AG08396 (cell line): ENCODE data around the gene CELF1.

Source experiments
- DNase-seq: peaks from one replicate; pipeline ENCODE4 v3.0.0; 2012; ENCODE audit warnings: low spot score, mixed read lengths

CELF1 gene

GRCh38 chr11:47447906-47448305 lies 105.0 kb downstream of the CELF1 start:
- DNase-seq = no peak

GRCh38 chr11:47446833-47447232 lies 106.1 kb downstream of the CELF1 start:
- no peak for DNase-seq

GRCh38 chr11:47445840-47446239 lies 107.1 kb downstream of the CELF1 start:
- no peak for DNase-seq

DNA sequence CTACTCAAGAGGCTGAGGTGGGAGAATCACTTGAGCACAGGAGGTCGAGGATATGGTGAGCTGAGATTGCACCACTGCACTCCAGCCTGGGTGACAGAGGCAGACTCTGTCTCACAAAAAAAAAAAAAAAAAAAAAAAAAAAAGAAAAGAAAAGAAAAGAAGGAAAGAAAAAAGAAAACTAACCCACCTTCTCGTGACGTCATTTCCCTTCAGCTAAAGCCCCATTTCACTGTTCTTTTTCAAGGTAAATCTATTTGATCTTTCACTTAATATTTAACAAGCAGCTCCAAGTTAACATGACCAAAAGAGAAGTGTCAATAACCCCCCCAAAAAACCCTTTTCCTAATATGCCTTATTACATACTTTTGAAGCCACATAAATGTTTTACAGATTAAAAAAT lies 109.1 kb downstream of the CELF1 start:
- DNase-seq = no peak

GRCh38 chr11:47443028-47443700 lies 109.8 kb downstream of the CELF1 start:
- DNase-seq = no peak

DNA sequence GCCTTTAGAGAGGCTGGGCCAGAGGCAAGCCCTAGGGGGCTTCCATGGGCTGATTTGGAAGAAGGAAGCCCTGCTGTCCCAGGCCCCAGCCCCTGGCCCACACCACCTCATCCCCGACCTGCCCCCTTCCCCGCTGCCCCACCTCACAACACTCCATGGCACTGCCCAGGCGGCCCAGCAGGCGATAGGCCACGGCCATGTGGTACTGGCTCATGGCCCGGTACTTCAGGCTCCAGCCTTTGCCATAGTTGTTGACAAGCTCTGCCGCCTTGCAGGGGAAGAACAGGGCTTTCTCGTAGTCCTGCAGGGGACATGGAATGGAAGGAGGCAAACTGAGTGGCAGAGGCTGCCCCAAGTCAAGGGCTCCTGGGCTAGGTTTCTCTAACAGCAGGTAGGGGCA lies 110.4 kb downstream of the CELF1 start:
- no peak for DNase-seq

DNA sequence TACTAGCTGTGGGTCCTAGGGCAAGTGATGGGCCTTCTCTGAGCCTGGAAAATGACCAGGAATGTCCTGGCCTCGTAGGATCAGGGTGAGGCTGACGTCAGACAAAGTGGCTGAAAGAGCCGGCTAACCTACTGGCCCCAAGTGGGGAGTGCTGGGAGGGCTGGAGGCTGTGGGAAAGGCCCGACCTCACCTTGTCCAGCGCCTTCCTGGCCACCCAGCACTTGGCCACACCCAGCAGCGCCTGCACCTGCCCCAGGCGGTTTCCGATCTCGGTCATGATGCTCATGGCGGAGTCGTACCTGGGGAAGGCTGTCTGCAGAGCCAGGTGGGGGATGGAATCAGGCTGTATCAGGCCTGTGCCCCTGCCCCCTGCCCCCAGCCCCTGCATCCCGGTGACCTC lies 111.5 kb downstream of the CELF1 start:
- DNase-seq = no peak

DNA sequence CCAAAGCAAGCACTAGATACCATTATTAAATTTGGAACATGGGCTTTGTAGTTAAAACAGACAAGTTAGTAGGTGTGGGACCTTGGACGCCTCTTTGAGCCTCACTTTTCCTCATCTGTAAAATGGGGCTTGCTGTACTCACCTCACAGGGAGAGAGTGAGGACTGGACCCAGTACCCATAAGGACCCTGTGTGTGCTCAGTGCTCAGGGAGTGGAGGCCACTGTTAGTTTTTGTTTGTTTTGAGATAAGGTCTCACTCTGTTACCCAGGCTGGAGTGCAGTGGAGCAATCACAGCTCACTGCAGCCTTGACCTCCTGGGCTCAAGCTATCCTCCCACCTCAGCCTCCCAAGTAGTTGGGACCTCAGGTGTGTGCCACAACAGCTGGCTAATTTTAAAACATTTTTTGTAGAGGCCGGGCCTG lies 112.9 kb downstream of the CELF1 start:
- DNase-seq = no peak

- no peak for DNase-seq
Measured at GRCh38 chr11:47438721-47439120, 114.2 kb downstream of the CELF1 start.

DNA sequence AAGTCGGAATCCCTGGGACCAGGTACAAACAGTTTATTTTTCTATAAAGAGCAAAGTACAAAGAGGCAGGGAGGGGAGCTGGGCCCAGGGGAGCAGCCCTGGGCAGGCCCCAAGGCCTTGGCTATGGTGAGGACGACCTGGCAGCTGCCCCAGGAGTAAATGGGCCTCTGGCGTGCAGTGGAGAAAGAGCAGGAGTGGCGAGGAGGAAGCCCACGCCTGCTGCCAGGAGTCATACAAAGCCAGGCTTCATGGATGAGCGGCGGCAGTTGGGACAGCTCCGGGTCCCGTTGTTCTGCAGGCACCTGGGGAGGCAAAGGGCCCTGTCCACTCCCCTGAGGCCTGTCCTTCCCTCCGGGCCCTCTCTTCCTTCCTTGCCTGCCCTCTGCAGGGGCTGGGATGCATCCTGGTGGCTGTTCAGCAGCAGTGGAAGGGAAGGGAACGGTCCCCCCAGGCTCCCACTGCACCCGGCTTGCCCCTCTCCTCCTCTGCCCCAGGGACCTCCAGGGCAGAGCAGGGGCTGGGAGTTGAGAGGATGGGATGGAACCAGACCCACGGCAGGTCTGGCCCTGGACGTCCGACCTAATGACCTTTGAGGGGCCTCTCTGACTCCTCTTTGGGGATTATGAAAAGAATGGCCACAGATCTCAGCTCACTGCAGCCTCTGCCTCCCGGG lies 115.0 kb downstream of the CELF1 start:
- DNase-seq = no peak

GRCh38 chr11:47437218-47437745 lies 115.7 kb downstream of the CELF1 start:
- no peak for DNase-seq

GRCh38 chr11:47436726-47437125 lies 116.2 kb downstream of the CELF1 start:
- DNase-seq = no peak

GRCh38 chr11:47435687-47436086 lies 117.2 kb downstream of the CELF1 start:
- DNase-seq = no peak

GRCh38 chr11:47434011-47434786 lies 118.7 kb downstream of the CELF1 start:
- DNase-seq = peak; percentile 67

DNA sequence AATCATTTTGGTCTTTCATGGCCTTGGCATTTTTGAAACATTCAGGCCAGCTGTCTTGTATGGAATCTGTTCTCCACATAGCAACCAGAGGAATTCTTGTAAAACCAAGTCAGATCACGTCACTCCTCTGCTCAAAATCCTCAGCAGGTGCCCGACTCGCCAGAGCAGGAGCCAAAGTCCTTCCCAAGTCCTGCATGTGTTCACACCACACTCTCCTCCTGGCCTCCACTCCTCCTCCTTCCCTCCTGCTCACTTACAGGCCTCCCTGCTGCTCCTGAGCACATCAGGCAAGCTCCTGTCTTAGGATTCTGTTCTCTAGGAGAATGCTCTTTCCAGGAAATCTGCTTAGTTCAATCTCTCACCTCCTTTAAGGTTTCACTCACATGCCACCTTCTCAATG lies 119.8 kb downstream of the CELF1 start:
- DNase-seq = no peak

DNA sequence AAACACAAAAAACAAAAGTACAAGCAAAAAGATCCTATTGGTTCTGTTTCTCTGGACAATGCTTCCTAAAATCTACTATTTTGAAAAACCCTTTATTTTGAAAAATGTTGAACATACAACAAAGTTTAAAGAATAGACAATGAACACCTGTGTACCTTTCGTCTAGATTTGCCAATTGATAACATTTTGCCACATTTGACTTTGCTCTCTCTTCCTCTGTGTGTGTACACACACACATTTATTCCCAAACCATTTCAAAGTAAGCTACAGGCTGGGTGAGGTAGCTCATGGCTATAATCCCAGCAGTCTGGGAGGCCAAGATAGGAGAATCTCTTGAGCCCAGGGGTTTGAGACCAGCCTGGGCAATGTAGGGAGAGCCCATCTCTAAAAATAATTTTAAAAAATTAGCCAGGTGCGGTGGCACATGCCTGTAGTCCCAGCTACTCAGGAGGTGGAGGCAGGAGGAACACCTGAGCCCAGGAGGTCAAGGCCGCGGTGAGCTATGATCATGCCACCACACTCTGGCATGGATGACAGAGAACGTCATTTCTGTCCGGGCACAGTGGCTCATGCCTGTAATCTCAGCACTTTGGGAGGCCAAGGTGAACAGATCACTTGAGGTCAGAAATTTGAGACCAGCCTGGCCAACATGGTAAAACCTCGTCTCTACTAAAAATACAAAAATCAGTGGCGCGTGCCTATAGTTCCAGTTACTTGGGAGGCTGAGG lies 121.4 kb downstream of the CELF1 start:
- DNase-seq = no peak

GRCh38 chr11:47430524-47430923 lies 122.4 kb downstream of the CELF1 start:
- no peak for DNase-seq

GRCh38 chr11:47426062-47426956 lies 126.6 kb downstream of the CELF1 start, which contains the start of gene PSMC3:
TSS of gene PSMC3 (minus strand) at chr11:47426439. CDS start at chr11:47426279, 160 bp downstream.
- DNase-seq = peak; percentile 94

- DNase-seq = no peak
Measured at GRCh38 chr11:47425611-47426010, 127.3 kb downstream of the CELF1 start.

- DNase-seq = no peak
Measured at GRCh38 chr11:47418454-47419259, 134.3 kb downstream of the CELF1 start.
